Hematopoietic multipotent progenitor cell treated with erythropoietin and hydrocortisone succinate and interleukin-3 and kit ligand, for 17 days (in vitro differentiated cells): ENCODE results near the gene CBLC.
"Not testable (repeated sequence)": the region's sequence is repeated elsewhere in the genome, so short reads cannot be mapped to it uniquely, and the experiment has no call there.

Experiments used
- DNase-seq: peaks from one replicate; pipeline ENCODE4 v3.0.0-alpha.2; 2015; ENCODE audit warnings: low spot score

The CBLC gene

DNA sequence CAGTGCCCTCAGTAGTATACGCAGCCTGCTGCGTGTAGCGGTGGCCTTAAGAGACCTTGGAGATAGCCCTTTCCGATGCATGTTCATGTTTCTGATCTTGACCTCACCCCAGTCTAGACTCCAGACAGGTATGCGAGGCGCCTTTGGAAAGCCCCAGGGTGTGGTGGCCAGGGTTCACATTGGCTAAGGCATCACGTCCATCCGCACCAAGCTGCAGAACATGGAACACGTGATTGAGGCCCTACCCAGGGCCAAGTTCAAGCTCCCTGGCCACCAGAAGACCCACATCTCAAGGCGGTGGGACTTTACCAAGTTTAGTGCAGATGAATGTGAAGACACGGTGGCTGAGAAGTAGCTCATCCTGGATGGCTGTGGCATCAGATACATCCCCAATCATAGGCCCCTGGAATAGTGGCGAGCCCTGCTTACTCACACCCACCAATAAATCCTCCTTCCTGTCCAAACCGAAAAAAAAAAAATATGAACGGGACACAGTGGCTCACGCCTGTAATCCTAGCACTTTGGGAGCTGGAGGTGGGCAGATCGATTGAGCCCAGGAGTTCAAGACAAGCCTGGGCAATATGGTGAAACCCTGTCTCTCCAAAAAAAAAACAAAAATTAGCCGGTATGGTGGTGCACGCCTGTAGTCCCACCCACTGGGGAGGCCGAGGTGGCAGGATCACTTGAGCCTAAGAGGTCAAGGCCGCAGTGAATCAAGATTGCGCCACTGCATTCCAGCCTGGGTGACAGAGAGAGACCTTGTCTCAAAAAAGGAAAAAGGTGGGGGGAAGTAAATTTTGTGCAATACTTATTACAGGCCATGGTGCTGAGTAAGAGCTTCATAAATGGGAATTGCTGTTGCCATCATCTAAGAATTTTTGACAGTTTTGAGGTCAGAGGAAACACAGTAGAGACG is 12.4 kb upstream of the CBLC start:
- DNase-seq: no peak

DNA sequence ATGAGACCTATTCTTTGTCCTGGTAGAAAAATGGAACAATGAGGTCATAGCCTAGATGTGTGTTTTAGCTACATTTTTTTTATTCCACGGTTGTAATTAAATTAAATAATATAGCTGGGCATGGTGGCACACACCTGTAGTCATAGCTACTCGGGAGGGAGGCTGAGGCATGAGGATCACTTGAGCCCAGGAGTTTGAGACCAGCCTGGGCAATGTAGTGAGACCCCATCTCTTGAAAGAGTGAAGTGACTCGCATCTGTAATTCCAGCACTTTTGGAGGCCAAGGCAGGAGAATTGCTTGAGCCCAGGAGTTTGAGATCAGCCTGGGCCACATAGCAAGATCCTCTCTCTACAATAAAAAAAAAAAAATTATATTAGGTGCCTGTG is 11.7 kb upstream of the CBLC start:
- no peak for DNase-seq

- DNase-seq: no peak
Observed at GRCh38 chr19:44767295-44768180, 10.2 kb upstream of the CBLC start.

- peak; percentile 86 for DNase-seq
Observed at GRCh38 chr19:44770550-44771257, 7.0 kb upstream of the CBLC start.

DNA sequence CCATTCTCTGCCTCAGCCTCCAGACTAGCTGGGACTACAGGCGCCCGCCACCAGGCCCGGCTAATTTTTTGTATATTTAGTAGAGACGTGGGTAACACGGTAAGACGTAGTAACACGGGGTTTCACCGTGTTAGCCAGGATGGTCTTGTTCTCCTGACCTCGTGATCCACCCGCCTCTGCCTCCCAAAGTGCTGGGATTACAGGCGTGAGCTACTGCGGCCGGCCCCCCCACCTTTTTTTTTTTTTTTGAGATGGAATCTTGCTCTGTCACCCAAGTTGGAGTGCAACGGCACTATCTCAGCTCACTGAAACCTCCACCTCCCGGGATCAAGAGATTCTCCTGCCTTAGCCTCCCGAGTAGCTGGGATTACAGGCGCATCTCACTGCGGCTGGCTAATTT is 5.5 kb upstream of the CBLC start:
- not testable (repeated sequence) for DNase-seq

GRCh38 chr19:44772959-44773358 is 4.7 kb upstream of the CBLC start:
- DNase-seq: no peak

- no peak for DNase-seq
Observed at GRCh38 chr19:44775676-44776240, 1.9 kb upstream of the CBLC start.

DNA sequence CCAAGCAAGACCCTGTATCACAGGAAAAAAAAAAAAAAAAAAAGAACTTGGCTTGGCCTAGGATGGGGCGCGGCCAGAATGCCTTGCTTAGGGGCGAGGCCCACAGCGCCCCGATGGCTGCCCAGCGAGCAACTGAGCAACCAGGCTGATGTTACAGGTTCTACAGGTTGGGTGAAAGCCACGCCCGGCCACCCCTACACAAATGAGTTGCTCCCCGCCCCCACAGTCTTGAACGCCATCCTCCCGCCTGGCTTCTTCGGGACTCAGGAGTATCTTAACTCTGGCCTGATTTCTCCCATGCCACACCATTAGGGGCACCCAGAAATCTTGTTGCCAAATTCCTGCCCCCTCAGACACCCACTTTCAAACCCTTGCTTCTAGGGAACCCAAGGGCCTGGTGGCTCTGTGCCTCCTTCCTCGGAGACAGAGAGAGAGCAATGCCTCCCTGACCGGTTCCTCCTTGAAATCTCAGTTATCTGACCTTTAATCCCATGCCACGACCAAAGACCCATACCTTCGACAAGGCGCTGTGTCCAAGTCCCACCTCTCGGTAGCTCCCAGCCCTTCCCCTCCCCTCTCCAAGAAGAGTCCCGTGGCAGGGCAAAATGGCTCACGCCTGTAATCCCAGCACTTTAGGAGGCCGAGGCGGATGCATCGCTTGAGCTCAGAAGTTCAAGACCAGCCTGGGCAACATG is 1.1 kb upstream of the CBLC start:
- DNase-seq: no peak

DNA sequence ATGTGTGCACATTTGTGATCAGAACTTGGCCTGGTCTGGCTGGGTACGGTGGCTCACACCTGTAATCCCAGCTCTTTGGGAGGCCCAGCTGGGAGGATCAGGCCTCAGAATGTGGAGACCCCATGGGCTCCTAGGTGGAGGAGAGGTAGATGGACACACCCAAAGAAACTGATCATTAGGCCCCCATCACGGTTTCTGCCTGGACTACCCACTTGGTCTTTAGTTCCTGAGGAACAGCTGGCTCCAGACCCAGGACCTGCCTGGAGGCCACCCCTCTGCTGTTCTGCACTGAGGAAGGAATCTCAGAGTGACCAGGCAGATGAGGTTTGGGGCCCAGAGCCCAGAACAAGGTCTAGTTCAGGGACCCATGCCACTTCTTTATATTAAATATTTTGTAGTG is 1.5 kb downstream of the CBLC start:
- no peak for DNase-seq

- not testable (repeated sequence) for DNase-seq
Observed at GRCh38 chr19:44781694-44782093, 4.0 kb downstream of the CBLC start.

DNA sequence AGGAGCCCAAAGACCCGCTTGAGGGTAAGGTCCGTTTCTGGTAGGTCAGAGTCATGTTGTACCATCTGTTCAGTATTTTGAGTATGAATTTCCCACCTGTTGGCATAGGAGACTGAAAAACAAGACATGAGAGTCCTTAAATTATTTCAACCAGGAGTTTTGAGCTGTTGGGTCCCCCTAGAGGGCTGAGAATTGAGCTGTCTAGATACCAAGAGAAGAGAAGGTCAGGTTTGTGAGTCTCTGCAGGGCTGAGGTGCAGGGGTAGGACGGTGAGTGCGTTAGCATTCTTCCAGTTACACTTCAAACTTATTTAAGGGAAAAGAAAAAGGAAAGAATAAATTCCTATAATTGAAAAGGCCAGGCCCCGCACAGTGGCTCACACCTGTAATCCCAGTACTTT is 5.0 kb downstream of the CBLC start:
- DNase-seq: no peak

- DNase-seq: no peak
Observed at GRCh38 chr19:44783545-44783944, 5.9 kb downstream of the CBLC start.

- DNase-seq: no peak
Observed at GRCh38 chr19:44785271-44785670, 7.6 kb downstream of the CBLC start.

DNA sequence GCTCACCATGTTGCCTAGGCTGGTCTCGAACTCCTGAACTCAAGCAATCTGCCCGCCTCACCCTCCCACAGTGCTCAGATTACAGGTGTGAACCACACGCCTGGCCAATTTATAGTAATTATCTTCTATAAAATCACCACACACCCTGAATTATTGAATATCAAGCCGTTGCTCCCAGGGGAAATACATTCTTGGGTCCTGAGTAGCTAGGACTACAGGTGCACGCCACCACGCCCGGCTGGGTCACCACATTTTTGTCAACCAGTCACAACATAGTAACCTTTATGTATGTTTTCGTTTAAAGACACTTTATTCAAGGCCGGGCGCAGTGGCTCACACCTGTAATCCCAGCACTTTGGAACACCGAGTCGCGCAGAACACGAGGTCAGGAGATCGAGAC is 8.3 kb downstream of the CBLC start:
- DNase-seq: no peak

- DNase-seq: no peak
Observed at GRCh38 chr19:44788971-44789370, 11.3 kb downstream of the CBLC start.

DNA sequence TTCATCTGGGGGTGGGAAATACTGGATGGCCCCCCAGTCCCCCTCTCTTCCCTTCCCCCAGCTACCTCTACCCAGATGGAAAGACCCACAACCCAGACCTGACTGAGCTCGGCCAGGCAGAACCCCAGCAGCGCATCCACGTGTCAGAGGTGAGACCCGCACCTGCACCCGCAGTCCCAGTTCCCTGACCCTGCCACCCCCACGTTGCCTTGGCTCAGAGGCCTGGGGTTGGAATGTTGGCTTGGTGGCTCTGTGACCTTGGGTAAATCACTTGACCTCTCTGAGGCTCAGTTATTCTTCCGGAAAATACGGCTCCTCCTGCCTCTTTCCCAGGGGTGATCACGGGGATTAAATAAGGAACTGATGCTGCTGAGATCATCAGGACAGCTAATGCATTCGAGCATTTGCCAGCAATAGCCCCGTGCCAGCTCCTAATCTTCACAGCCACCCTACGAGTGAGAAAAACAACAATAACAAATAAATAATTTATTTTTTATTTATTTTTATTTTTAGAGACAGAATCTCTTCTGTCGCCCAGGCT is 12.3 kb downstream of the CBLC start:
- no peak for DNase-seq

DNA sequence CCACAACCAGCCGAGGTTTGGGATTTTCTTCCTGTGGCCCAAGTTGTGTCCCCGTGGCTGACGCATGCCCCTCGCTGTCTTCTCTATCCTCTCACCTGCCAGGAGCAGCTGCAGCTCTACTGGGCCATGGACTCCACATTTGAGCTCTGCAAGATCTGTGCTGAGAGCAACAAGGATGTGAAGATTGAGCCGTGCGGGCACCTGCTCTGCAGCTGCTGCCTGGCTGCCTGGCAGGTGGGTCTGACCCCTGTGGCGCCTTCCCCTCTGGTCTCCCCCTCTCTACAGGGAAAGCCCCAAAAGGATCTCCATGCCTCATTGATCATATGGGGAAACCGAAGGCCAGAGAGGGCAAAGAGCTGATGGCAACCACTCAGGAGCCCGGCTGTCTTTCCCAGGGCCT is 14.6 kb downstream of the CBLC start:
- no peak for DNase-seq

DNA sequence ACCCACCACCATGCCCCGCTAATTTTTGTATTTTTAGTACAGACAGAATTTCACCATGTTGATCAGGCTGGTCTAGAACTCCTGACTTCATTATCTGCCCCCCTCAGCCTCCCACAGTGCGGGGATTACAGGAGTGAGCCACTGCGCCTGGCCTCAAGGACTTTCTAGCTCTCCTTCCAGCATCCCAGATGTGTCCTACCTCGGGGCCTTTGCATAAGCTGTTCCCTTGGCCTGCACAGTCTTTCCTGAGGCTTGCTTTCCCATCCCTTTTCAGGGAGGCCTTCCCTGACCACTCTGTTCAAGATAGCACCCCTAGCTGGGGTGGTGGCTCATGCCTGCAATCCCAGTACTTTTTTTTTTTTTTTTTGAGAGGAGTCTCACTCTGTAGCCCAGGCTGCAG is 16.9 kb downstream of the CBLC start:
- no peak for DNase-seq

DNA sequence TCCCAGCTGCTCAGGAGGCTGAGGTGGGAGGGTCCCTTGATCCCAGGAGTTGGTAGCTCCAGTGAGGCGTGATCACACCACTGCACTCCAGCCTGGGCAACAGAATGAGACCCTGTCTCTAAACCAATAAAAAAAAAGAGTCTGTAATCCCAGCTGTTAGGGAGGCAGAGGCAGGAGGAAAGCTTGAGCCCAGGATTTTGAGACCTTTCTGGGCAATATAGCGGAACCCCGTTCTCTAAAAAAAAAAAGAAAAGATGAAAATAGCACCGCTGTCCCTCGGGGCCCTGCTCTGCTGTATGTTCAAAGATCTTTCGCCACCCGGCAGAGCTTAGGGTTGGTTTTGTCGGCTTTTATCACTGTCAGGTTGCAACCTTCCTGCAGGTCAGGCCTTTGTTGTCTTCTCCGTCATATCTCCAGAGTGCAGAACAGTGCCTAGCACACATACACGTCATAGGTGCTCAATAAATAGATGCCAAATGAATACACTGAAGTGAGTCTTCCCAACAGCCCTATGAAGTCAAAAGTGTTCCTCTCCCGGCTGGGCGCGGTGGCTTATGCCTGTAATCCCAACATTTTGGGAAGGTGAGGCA is 17.8 kb downstream of the CBLC start:
- no peak for DNase-seq

- DNase-seq: no peak
Observed at GRCh38 chr19:44796701-44797115, 19.0 kb downstream of the CBLC start.
